HG03139 (cell line): ENCODE data around the gene MLXIPL.
"Not testable (repeated sequence)": the region's sequence is repeated elsewhere in the genome, so short reads cannot be mapped to it uniquely, and the experiment has no call there.

ENCODE experiments used
- ATAC-seq: cut with Tn5 transposase; IDR thresholded peaks from one replicate; pipeline ENCODE4 v1.9.1; 2021; ENCODE audit not compliant: unreplicated experiment

Gene MLXIPL

DNA sequence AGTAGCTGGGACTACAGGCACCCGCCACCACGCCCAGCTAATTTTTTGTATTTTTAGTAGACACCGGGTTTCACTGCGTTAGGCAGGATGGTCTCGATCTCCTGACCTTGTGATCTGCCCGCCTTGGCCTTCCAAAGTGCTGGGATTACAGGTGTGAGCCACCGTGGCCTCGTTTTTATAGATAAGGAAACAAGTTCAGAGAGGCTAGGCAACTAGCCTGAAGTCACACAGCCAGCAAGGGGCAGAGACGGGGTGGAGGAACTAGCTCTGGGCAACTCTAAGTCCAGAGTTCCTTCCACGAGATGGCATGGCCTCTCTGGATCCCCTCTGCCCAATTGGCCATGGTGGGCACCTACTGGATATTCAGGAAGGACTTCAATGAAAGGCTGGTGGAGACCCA is 9.4 kb downstream of the MLXIPL start:
- not testable (repeated sequence) for ATAC-seq

DNA sequence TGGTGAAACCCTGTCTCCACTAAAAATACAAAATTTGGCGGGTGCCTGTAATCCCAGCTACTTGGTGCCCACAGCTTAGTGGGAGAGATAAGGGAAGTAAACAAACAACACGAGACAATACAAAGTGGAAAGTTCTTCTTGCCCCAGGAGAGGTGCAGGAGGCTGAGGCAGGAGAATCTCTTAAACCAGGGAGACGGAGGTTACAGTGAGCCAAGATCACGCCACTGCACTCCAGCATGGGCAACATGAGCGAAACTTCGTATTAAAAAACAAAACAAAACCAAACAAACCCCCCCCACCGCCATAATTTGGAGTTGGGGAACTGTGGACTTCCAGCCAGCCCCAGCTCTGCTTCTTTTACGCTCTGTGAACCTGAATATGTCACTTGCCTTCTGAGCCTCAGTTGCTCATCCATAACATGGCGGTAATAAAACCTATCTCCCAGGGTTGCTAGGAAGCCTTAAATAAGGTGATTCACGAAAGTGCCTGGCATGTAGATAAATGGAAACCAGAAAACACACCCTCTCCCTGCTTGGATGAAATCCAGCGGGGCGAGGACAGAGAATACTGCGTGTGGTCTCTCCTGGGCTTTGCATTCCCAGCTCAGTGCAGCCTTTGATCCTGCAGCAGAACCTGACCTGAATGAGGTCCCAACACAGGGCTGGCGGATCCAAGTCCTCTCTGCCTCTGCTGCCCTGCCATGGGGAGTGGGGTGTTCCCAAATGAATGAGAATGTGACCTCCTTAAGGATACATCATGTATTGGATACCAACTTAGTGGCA is 10.2 kb downstream of the MLXIPL start:
- no peak for ATAC-seq

DNA sequence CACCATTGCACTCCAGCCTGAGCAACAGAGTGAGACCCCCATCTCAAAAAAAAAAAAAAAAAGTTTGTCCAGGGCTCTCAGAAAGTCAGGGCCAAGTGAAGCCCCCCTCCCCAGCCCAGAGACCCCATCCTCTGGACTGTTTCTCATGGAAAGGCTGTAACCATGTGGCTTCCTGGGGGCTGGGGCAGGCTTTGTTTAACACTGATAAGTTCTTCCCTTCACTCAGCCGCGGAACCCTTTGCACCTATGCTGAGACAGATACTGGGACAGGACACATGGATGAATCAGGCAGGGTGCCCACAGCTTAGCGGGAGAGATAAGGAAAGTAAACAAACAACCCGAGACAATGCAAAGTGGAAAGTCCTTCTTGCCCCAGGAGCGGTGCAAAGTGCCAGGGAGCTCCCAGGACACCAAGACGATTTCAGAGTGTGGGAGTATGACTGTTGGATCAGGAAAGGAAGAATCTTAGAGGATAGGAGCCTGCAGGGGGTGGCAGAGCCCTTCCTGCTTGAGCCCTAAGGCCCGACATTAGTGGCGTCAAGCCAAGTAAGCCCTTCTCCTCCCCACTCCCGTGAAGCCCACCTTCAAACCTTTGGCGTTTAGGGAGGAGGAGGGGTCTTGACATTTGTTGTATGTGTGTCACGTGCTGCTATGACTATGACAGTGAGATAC is 11.6 kb downstream of the MLXIPL start:
- no peak for ATAC-seq

DNA sequence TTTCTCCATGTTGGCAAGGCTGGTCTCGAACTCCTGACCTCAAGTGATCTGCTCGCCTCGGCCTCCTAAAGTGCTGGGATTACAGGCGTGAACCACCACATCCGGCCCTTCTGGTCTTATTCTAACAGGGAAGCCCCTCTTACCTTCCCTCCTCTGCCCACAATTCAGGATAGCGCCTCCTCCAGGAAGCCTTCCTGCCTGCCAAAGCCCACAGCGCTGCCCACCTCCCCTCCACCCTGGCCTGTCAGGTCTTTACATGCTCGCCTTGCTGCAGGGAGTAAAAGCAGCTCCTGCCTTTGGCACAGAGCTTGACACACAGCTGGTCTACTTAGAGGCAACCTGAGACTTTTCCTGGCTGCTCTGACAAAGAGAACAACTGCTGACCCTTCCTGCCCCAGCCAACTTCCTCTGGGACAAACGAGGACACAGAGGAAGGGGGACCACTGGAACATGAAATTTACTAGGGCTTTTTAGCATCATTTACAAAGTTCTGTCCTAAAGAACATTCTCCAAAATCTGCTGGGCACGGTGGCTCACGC is 13.2 kb downstream of the MLXIPL start:
- ATAC-seq = no peak

DNA sequence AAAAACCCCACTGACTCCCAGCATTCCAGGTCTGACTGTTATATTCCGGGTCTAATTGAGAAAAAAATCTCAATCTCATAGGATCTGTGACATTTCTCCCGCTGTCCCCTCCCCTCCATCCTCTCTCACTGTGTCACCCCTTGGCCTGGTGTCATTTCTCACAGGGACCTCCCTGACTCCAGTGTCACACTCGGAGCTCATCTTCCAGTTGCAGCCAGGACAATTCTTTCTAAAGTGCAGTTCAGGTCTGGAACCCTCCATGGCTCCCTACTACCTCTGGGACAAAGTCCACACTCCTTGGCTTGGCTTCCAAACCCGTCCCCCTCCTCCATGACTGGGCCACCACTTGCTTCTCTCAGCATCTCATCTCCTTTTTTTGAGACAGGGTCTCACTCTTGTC is 14.2 kb downstream of the MLXIPL start:
- ATAC-seq = no peak

DNA sequence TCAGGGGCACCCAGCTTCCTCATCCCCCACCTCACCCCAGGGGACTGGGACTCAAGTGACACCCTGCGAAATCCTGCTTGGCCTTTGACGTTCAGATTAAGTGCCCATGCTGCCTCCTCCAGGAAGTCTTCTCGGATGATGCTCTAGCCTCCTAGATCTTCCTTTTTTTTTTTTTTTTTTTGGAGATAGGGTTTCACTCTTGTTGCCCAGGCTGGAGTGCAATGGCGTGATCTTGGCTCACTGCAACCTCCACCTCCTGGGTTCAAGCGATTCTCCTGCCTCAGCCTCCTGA is 16.7 kb downstream of the MLXIPL start:
- not testable (repeated sequence) for ATAC-seq

DNA sequence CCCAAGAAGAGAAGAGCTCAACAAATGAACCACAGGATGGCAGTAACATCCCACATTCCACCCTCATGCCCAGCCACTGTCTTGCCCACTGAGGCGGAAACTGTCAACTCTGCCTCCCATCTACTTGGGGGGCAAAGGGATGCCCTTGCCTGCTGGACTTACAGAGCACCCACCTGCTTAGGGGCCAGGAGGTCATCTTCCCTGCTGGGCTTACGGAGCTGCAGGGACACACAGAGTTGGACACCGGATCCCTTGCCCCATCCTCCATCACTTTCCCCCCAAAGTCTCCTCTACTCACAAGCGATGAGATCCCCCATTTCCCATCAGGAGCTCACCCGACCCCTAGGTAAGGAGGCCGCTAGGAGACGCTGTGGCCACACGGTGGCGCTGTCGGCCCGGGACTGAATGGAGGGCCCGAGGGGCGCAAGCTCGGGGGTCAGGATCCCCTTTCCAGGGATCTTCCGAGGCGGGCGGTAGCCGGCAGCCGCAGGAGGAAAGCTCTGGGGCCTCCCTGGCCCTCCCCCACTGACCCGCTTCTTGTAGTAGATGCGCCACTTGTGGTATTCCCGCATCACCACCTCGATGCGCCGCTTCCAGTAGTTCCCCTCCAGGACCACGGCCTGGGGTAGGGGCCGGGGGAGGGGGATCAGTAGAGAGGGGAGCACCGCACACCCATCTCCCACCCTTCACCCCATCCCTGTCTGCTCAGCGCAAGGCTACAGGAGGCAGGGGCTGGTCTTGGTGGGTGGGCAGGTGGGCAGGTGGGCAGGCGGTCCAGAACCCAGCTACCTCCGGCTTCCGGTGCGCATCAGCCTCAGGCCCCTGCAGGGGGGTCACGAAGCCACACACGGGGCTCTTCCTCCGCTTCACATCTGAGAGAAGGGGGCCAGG is 17.3 kb downstream of the MLXIPL start:
- ATAC-seq = no peak

DNA sequence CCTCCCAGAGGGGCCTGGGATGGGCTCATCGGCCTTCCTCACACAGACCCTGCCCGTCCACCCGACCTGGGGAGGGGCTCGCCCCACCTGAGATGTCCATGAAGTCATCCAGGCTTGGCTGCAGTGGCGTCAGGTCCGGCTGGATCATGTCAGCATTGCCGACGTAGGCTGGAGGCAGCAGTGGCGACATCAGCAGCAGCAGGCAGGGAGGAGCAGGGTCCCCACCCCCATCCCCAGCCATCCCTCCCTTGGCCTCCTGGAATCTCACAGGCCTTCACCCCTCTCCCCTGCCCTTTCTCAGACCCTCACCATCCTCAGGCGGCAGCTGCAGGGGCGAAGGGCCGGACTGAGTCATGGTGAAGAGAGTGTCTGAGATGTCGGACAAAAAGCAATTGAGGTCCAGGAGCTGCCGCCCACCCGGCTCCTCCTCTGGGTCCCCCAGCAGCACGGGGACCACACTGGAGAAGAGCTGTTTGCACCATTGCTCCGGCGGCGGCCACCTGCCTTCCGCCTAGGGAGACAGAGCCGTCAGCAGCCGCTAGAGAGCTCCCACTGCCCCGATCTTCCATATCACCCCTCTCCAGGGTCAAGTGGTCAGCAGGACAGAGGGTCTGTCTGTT is 18.6 kb downstream of the MLXIPL start:
- ATAC-seq = no peak

DNA sequence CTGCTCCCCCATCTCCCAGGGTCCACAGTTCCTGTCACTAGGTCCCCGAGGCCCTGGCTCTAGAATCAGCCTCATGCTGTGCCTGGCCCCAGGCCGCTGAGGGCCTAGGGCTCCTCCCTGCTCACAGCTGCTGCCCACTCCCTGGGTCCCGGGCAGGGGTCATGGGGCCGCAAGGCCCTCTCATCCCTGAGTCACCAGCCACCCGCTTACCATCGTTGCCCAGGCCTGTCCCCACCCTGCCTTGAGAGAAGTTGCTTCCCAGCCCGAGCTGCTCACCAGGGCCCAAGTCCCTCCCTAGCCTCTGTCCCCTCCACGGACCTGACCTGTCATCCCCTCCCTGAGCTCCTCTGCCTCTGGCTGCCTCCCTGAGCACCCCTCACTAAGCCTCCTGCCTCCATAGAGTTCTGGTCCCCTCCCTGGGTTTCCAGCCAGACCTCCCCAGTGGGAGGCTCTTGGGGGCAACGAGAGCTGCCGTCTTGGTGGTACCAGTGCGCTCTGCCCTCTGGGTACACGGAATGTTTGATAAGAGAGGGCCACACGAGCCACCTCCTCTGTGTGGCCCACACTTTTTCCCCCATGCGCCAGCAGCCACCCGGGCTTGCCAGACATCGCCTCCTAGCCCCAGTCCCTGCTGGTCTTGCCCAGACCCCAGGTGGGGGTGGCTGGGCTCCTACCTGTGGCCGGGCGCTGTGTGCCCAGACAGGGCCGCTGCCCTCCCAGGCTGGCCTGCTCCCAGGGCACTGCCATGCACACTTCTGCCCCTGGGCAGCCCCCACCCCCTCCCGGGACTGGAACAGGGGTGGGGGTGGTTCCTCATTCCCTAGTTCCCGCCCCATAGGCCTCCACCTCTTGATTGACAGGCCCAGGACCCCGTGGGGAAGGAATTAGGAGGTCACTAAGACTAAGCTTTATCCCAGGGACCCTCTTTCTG is 21.3 kb downstream of the MLXIPL start:
- no peak for ATAC-seq

DNA sequence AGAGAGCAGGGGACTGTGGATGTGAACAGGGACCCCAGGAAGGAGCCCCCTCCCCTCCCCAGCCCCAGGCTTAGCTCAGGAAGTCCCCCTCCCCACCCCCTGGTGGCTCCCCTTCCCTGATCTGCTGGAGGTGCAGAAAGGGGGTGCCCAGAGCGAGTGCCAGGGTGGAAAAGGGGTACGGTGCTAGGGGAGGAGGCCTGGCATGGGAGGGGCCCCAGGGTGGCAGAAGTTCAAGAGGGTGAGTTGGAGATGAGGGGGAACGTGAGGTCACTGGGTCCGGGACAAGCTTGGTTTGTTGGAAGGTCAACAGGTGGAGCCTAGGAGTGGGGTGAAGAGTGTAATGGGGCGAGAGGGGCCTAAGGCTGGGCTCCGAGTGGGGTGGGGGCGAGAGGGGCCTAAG is 24.4 kb downstream of the MLXIPL start:
- no peak for ATAC-seq

DNA sequence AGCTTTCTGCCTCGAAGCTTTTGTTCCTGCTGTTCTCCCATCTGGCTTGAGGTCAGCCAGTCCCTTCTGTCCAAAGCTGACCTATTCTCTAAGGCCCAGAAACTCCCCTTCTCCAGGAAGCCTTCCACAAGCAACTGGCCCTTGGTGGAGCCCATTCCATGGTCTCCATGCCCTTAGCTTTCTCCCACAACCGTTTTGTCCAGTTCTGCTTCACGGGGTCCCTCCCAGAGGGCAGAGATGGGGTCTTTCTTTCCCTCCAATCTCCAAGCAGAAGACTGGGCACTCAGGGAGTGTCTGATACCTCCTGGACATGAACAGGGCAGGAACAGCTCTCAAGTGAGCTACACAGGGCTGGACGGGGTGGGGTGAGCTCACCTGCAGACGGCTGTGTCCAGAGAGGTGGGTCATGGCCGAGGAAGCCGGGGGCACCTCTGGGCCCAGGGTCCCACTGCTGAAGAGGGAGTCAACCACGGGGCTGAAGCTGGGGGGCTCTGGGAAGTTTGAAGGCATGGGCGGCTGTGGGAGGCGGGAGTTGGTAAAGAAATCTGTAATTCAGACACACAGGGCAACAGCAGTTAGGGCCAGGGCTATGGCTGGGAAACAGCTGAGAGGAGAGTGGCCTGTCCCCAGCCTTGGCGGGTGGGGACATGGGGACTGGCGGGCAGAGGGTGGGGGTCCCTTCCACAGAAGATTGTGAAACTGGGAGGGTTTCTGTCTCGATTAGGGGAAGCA is 25.0 kb downstream of the MLXIPL start:
- no peak for ATAC-seq

DNA sequence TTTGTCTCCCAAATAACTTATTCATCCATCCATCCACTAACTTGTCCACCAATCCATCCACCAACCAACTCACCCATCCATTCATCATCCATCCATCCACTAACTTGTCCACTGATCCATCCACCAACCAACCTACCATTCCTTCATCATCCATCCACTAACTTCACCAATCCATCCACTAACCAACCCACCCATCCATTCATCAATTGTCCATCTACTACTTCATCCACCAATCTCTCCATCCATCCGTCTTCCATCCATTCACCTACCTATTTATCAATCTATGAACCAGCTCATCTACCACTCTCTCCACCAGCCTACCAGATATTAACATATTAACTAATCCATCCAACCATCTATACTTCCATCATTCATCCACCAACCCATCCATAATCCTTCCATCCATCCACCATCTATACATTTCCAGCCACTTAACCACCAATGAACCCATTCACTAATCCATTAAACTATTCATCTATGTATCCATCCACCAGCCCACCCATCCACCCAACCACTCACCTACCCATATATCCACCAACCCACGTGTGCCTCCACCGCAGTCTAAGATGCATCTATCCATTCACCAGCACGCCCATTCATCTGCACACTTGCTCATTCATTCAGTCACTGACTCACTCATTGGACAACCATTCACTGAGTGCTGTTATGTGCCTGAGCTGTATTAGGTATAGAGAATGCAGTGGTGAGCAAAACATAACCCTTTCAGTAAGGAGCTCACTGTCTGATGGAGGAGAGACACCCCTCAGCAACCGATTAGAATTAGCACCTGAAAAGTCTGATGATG is 26.1 kb downstream of the MLXIPL start:
- no peak for ATAC-seq

DNA sequence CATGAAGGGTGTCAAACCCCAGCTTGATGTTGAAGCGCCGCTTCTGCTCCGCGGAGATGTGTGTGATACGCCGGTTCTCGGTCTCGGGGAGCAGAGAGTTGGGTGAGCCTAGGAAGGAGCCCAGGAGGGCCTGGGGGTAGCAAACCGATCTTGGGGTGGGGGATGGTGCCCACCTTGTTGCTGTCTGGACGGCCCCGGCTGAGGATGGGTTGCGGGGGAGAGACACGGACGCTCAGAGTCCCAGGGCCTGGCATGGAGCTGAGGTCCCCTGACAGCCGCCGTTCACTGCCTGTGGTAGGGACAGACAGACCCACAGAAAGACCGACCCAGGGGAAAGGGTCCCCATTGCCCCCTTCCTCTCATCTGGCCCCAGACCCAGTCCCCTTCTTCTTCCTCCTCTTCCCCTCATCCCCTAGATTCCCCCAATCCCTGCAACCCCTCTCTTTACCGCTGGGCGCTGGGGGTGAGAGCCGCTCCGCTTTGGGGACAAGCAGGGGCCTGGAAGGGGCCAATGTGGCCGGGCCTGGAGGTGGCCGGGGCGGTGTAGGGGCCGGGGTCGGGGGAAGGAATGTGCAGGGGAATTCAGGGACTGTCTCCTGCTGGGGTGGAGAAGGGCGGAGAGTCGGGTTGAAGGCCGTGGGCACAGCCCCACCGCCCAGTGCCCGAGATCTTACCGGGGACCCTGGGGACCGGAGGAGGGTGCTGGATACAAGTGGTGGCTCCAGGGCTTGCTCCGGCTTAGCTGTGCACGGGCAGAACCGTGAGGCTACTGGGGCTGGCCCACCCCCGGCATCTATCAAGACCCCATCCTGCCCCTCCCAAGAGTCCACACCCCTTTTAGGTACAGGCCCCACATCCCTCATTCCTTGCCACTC is 27.9 kb downstream of the MLXIPL start:
- no peak for ATAC-seq

DNA sequence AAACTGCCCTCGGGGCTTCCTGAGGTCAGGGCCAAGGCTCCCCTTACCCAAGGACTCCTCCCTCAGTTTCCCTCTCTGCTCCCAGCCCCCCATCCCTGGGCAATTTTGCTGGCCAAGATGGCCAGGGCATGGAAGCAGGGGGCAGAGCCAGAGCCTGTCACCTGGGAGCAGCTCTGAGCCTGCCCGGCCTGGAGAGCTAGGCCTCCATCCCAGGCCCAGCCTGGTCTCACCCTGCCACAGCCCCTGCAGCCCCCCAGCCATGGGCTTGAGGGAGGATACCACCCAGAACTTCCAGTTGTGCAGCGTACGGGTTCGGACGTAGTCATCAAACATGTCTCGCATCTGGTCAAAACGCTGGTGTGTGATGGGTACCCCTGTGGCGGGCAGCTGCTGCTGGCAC is 29.0 kb downstream of the MLXIPL start:
- ATAC-seq = no peak

DNA sequence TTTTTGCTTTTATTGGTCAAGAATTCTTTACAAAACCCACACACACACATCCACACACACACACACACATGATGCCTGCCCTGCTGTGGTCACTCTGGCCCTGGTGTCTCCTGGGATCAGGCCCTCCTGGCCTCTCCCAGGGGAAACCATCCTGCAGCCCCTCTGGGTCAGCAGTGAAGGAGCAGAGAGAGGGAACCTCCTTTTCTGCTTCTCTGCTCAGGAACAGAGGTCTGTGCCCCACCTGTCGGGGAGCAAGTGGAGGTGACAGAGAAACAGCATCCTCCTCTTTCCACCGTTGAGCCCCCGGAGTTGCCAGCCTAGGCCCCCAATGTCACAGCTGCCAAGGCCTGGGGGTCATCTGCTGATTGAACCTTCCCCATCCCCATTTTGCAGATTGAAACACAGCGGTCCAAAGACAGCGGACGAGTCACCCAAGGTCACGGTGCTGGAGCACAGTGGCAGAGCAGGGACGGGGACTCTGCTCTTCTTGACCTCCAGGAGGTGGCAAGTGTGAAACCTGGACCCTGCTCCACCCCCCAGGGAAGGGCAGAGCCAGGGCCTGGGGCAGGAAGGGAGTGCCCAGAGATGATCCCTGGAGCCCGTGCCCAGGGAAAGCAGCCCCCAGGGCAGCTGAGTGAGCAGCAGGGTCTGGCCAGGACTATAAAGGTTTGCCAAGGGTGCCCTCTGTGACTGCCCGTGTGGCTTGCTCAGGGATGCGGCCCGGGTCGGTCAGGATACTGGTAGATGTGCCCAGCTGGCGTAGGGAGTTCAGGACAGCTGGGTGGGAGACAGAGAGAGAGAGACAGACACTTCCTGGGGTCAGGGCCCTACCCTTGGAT is 30.9 kb downstream of the MLXIPL start:
- no peak for ATAC-seq

DNA sequence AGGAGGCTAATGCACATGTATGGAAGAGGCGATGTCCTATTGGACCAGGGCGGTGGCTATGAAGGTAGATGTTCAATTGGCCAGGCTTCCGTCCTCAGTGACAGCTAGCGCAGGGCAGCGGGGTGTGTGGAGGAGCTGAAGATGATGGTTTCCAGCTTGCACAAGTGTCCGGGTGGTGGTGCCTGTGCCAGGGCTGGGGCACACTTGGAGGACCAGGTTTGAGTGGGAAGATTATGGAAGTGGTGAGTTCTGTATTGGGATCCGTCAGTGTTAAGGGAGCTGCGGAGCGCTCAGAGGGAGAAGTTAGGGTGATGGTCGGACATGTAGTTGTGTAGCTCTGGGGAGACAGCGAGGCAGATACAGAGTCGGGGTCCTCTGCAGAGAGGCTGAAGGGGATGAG is 37.4 kb downstream of the MLXIPL start:
- ATAC-seq = no peak

DNA sequence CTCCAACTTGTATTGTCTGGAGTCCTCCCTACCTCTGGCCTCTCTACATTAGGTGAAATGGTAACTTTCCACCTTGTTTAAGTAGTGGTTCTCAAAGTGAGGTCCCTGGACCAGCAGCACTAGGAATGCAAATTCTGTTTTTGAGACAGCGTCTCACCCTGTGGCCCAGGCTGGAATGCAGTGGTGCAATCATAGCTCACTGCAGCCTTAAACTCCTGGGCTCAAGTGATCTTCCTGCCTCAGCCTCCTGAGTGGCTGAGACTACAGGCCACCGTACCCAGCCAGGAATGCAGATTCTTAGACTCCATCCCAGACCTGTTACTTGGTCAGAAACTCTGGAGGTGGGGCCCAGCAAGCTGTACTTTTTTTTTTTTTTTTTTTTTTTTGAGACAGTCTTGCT is 39.1 kb downstream of the MLXIPL start:
- ATAC-seq = no peak
